Endothelial cell of umbilical vein (primary cell): ENCODE results near the gene ZNRF3. TPM values are rescaled to one million over a fixed set of nuclear protein-coding genes. Genes with fewer than 3 reads are reported as not detected.

ENCODE experiments used
- BruUV-seq: library from RNA; stranded (reverse); fragments of 400-500 nt; replicated peaks from 2 replicates; lab custom pipeline; 2021; lab: Mats Ljungman, UMichigan
- CTCF ChIA-PET: fragments of 300-600, 350-600 bp; sonication (Branson Sonifier 250); formaldehyde crosslinking; loops from one replicate; lab custom pipeline; 2021; ENCODE audit warnings: antibody characterized with exemption, inconsistent platforms; lab: Charles Lee
- POLR2A ChIA-PET: fragments of 300-600, 350-600 bp; sonication (Branson Sonifier 250); formaldehyde crosslinking; loops from one replicate; lab custom pipeline; 2021; ENCODE audit warnings: antibody characterized with exemption, inconsistent platforms; lab: Charles Lee
- DNase-seq: peaks from one replicate; pipeline ENCODE4 v3.0.0-alpha.2; 2011; ENCODE audit warnings: low read depth, low spot score
- FAIRE-seq: peaks from 2 replicates; lab custom pipeline; 2011; peaks lifted over from hg19 to GRCh38; lab: Jason Lieb, UNC
- H2AFZ ChIP-seq: 2 replicates; pipeline ENCODE4 v1.6.0; 2012; ENCODE audit warnings: low read depth, low read length, control low read depth, inconsistent platforms
- H3K27ac ChIP-seq: 2 replicates; pipeline ENCODE4 v1.5.1; 2011; ENCODE audit warnings: low read depth, mild to moderate bottlenecking, control low read depth, low read length, moderate library complexity; ENCODE audit not compliant: insufficient read depth
- H3K27me3 ChIP-seq, 2 experiments: 2 replicates each; pipeline versions ENCODE4 v1.6.0 to v1.6.1; 2011; ENCODE audit warnings: low read length in 2 of 2, mixed read lengths in 1 of 2; ENCODE audit not compliant: control insufficient read depth in 2 of 2, insufficient read depth in 2 of 2
- H3K36me3 ChIP-seq, 2 experiments: 2 replicates in 1 of 2; 3 replicates in 1 of 2; pipeline ENCODE4 v1.5.1; 2011; ENCODE audit warnings: low read length in 2 of 2, mild to moderate bottlenecking in 1 of 2, moderate library complexity in 1 of 2; ENCODE audit not compliant: control insufficient read depth in 2 of 2, insufficient read depth in 2 of 2; ENCODE audit errors: extremely low read depth in 1 of 2
- H3K4me1 ChIP-seq: 3 replicates; pipeline ENCODE4 v1.5.1; 2011; ENCODE audit warnings: mild to moderate bottlenecking, low read length; ENCODE audit not compliant: control insufficient read depth, insufficient read depth; ENCODE audit errors: extremely low read depth
- H3K4me2 ChIP-seq: 2 replicates; pipeline ENCODE4 v1.6.1; 2011; ENCODE audit warnings: low read length, control low read depth, mixed read lengths; ENCODE audit not compliant: insufficient read depth
- H3K4me3 ChIP-seq, 3 experiments: fragments of 200-600 bp in 1 of 3; sonication (generic), shearing (Covaris generic) in 1 of 3; replicated peaks in 1 of 3; 2 replicates each; pipeline ENCODE4 v1.5.1; 2011 to 2016; ENCODE audit warnings: control low read depth in 3 of 3, low read length in 3 of 3, mild to moderate bottlenecking in 2 of 3, inconsistent platforms in 1 of 3, low read depth in 1 of 3, moderate library complexity in 1 of 3; ENCODE audit not compliant: insufficient read depth in 1 of 3
- H3K79me2 ChIP-seq: 2 replicates; pipeline ENCODE4 v1.6.0; 2012; ENCODE audit warnings: low read length, inconsistent platforms; ENCODE audit not compliant: control insufficient read depth, insufficient read depth
- H3K9ac ChIP-seq: replicated peaks from 2 replicates; pipeline ENCODE3; 2011; ENCODE audit warnings: low read length, control low read depth; ENCODE audit not compliant: insufficient read depth; ENCODE audit errors: extremely low read depth
- H3K9me1 ChIP-seq: replicated peaks from 3 replicates; pipeline ENCODE4 v1.6.0; 2011; ENCODE audit warnings: mild to moderate bottlenecking, low read length; ENCODE audit not compliant: control insufficient read depth, insufficient read depth; ENCODE audit errors: extremely low read depth
- H3K9me3 ChIP-seq: replicated peaks from 2 replicates; pipeline ENCODE4 v1.5.1; 2012; ENCODE audit warnings: low read length, inconsistent platforms; ENCODE audit not compliant: control insufficient read depth, insufficient read depth
- H4K20me1 ChIP-seq: replicated peaks from 2 replicates; pipeline ENCODE3; 2011; ENCODE audit warnings: mild to moderate bottlenecking, low read length; ENCODE audit not compliant: control insufficient read depth, insufficient read depth; ENCODE audit errors: extremely low read depth
- EZH2 ChIP-seq: IDR thresholded peaks from 2 replicates; pipeline ENCODE4 v1.6.1; 2012; ENCODE audit warnings: borderline replicate concordance, low read depth, mild to moderate bottlenecking, moderate library complexity, low read length, inconsistent platforms; ENCODE audit not compliant: severe bottlenecking
- FOS ChIP-seq: IDR thresholded peaks from 2 replicates; pipeline ENCODE4 v1.6.1; 2011; ENCODE audit warnings: mild to moderate bottlenecking, low read length, moderate library complexity, borderline replicate concordance; ENCODE audit not compliant: insufficient read depth
- GATA2 ChIP-seq: IDR thresholded peaks from 2 replicates; pipeline ENCODE4 v1.7.0; 2011; ENCODE audit warnings: low read depth, mild to moderate bottlenecking, moderate library complexity, mixed read lengths, low read length; ENCODE audit not compliant: insufficient read length, insufficient read depth
- JUN ChIP-seq: IDR thresholded peaks from 2 replicates; pipeline ENCODE4 v1.6.1; 2011; ENCODE audit warnings: borderline replicate concordance, low read depth; ENCODE audit not compliant: insufficient read length, insufficient read depth
- MYC ChIP-seq: IDR thresholded peaks from one replicate; pipeline ENCODE4 v1.6.1; 2011; ENCODE audit warnings: mild to moderate bottlenecking, low read depth, low read length
- POLR2A ChIP-seq: IDR thresholded peaks from 2 replicates; pipeline ENCODE4 v1.6.1; 2012; ENCODE audit warnings: low read depth, mild to moderate bottlenecking, control low read depth, low read length
- POLR2AphosphoS5 ChIP-seq: IDR thresholded peaks from 2 replicates; pipeline ENCODE4 v1.6.1; 2012; ENCODE audit warnings: low read depth, mild to moderate bottlenecking, control low read depth, low read length, moderate library complexity; ENCODE audit not compliant: insufficient read depth
- dilution Hi-C: fragments of 300-500 bp; cut with MboI; formaldehyde crosslinking; loops from one replicate; pipeline ENCODE4 v1.15.0; 2019; ENCODE audit warnings: low sequenced_read_pairs; ENCODE audit not compliant: extremely low pct_ligation_motif_present
- intact Hi-C: fragments of 100-400 bp; cut with micrococcal nuclease; formaldehyde crosslinking; loops from one replicate; pipeline ENCODE4 v1.10.0; 2022
- polyA plus RNA-seq, 4 experiments: library from polyadenylated mRNA; depleted of rRNA in 3 of 4; stranded (reverse) in 3 of 4; unstranded in 1 of 4; fragments of >200 nt; gene quantifications; 2 replicates each; pipeline versions ENCODE4 v1.2.1 to v1.2.3, GENCODE V29; 2011 to 2012; ENCODE audit warnings: missing spikeins in 1 of 4
- total RNA-seq: library from RNA; stranded (reverse); gene quantifications from 2 replicates; pipeline ENCODE4 v1.2.3, GENCODE V29; 2021
- TF ChIP-seq, protein P1 (sequence below), 2 donors: IDR thresholded peaks; 1 replicate in 1 of 2; 2 replicates in 1 of 2; pipeline ENCODE4 v1.5.1; 2011; ENCODE audit warnings: low read length in 2 of 2, mild to moderate bottlenecking in 2 of 2, moderate library complexity in 2 of 2, control low read depth in 1 of 2, inconsistent platforms in 1 of 2, low read depth in 1 of 2; ENCODE audit not compliant: insufficient read depth in 1 of 2; ENCODE audit errors: extremely low read depth in 1 of 2
- TF ChIP-seq, protein P2 (sequence below): IDR thresholded peaks from 2 replicates; pipeline ENCODE4 v1.6.1; 2011; ENCODE audit not compliant: insufficient read depth, insufficient read length

ZNRF3 gene
- total and polyA plus RNA-seq, 2 donors (not counting 3 experiments of a cell fraction or from before 2014, with no cell fraction given), result 2.7 to 5.2 TPM

DNA sequence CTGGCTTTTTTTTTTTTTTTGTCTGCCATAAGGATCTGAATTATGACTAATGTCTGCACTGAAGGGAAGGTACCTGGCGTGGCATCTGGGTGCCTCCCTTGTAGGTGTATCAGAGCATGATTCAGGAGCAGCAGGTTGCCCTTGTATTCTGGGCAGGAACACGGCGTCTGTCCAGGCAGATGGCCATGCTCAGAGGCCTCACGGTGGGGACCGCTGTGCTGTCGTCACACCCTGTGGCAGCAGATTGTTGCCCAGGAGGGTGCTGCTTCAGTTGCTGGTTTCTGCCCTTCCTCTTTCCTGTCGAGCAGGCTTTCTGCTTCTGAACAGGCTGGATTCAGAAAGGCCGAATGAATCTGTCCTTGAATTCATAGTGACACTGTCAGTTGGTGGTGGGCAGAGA, 11.0 kb downstream of the ZNRF3 start:
- ChIA-PET POLR2A (no interaction called here), CTCF (interaction anchor here (1.2 to 1.4 kb wide), 2 partner anchors 10 to 146 kb away, joined by 3 to 4 read pairs; no protein-coding TSS in a partner anchor)
- Histone ChIP-seq H3K9me1 (no peaks in the 10 kb centered on the region), H3K4me1 (no peaks in the 10 kb centered on the region), H3K36me3 (no peaks in the 10 kb centered on the region), H3K79me2 (peaks cover 2% of the 10 kb centered on the region), H2AFZ (no peak overlapping the region), H4K20me1 (no peaks in the 10 kb centered on the region), H3K4me2 (no peak overlapping the region), H3K9me3 (no peaks in the 10 kb centered on the region), H3K27me3 (no peaks in the 10 kb centered on the region), H3K9ac (no peak overlapping the region), H3K4me3 (no peak overlapping the region), H3K27ac (no peak overlapping the region)
- dilution Hi-C loops (no loop called here), intact Hi-C loops (no loop called here)
- FAIRE-seq (no peak), DNase-seq (no peak)
- TF ChIP-seq EZH2 (no peak), GATA2 (no peak), FOS (no peak), POLR2AphosphoS5 (no peak), POLR2A (no peak), MYC (no peak), JUN (no peak)
- TF ChIP-seq, protein P1, sequence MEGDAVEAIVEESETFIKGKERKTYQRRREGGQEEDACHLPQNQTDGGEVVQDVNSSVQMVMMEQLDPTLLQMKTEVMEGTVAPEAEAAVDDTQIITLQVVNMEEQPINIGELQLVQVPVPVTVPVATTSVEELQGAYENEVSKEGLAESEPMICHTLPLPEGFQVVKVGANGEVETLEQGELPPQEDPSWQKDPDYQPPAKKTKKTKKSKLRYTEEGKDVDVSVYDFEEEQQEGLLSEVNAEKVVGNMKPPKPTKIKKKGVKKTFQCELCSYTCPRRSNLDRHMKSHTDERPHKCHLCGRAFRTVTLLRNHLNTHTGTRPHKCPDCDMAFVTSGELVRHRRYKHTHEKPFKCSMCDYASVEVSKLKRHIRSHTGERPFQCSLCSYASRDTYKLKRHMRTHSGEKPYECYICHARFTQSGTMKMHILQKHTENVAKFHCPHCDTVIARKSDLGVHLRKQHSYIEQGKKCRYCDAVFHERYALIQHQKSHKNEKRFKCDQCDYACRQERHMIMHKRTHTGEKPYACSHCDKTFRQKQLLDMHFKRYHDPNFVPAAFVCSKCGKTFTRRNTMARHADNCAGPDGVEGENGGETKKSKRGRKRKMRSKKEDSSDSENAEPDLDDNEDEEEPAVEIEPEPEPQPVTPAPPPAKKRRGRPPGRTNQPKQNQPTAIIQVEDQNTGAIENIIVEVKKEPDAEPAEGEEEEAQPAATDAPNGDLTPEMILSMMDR (IDR thresholded peaks at IDR 0.05; ENCODE audit: extremely low read depth in 1 of 2, insufficient read depth in 1 of 2, low read depth in 1 of 2, low read length in 2 of 2), result no peak
- TF ChIP-seq, protein P2, sequence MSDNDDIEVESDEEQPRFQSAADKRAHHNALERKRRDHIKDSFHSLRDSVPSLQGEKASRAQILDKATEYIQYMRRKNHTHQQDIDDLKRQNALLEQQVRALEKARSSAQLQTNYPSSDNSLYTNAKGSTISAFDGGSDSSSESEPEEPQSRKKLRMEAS, result no peak
- BruUV-seq, result no TSS peak
